HepG2 (cell line): ENCODE data around the gene TMC8. TPM values are rescaled to one million over a fixed set of nuclear protein-coding genes. Genes with fewer than 3 reads are reported as not detected.

Experiments used
- CEBPB ChIP-seq: IDR thresholded peaks from 2 replicates; pipeline ENCODE4 v1.6.1; 2011; ENCODE audit warnings: low read depth, low read length, improper control_type of control experiment, borderline replicate concordance
- CHD4 ChIP-seq: fragments of 200-600 bp; sonication (generic); IDR thresholded peaks from 2 replicates; pipeline ENCODE4 v1.7.0; 2017; ENCODE audit warnings: mild to moderate bottlenecking, low read length, borderline replicate concordance
- DNMT3B ChIP-seq: conservative IDR thresholded peaks from 2 replicates; pipeline ENCODE4 v1.6.1; 2016; ENCODE audit warnings: missing biosample characterization, control low read depth
- FUBP1 ChIP-seq: sonication (generic); formaldehyde crosslinking; IDR thresholded peaks from 2 replicates; pipeline ENCODE4 v1.5.1; 2020; ENCODE audit warnings: missing genetic modification reagents, mild to moderate bottlenecking, borderline replicate concordance
- HNF4A ChIP-seq: sonication (generic); formaldehyde crosslinking; IDR thresholded peaks from 2 replicates; pipeline ENCODE4 v1.4.0; 2020; ENCODE audit warnings: missing genetic modification reagents
- HOXA3 ChIP-seq: sonication (generic); formaldehyde crosslinking; IDR thresholded peaks from 2 replicates; pipeline ENCODE4 v1.5.0; 2020; ENCODE audit warnings: missing genetic modification reagents
- MIXL1 ChIP-seq: IDR thresholded peaks from 2 replicates; pipeline ENCODE4 v1.6.1; 2016
- MTF2 ChIP-seq: sonication (generic); formaldehyde crosslinking; IDR thresholded peaks from 2 replicates; pipeline ENCODE4 v1.5.0; 2020; ENCODE audit warnings: missing genetic modification reagents, borderline replicate concordance
- MZF1 ChIP-seq: sonication (generic); formaldehyde crosslinking; IDR thresholded peaks from 2 replicates; pipeline ENCODE4 v1.8.1; 2023; ENCODE audit warnings: mild to moderate bottlenecking, missing genetic modification reagents, borderline replicate concordance
- ONECUT2 ChIP-seq: sonication (generic); formaldehyde crosslinking; IDR thresholded peaks from 2 replicates; pipeline ENCODE4 v1.4.0; 2020; ENCODE audit warnings: missing genetic modification reagents
- RNF219 ChIP-seq: sonication (generic); formaldehyde crosslinking; IDR thresholded peaks from 2 replicates; pipeline ENCODE4 v1.5.0; 2020; ENCODE audit warnings: mild to moderate bottlenecking, missing genetic modification reagents
- SNRNP70 ChIP-seq: fragments of 200-400 bp; formaldehyde crosslinking; IDR thresholded peaks from 2 replicates; pipeline ENCODE4 v1.6.1; 2017; ENCODE audit warnings: mild to moderate bottlenecking, low read depth, low read length, moderate library complexity
- TBP ChIP-seq: sonication (generic); formaldehyde crosslinking; IDR thresholded peaks from 2 replicates; pipeline ENCODE4 v1.5.0; 2020; ENCODE audit warnings: missing genetic modification reagents
- ZMAT3 ChIP-seq: sonication (generic); formaldehyde crosslinking; conservative IDR thresholded peaks from 2 replicates; pipeline ENCODE4 v1.7.0; 2021; ENCODE audit warnings: missing genetic modification reagents
- ZNF160 ChIP-seq: sonication (generic); formaldehyde crosslinking; IDR thresholded peaks from 2 replicates; pipeline ENCODE4 v1.8.0; 2022; ENCODE audit warnings: mild to moderate bottlenecking, inconsistent platforms, missing genetic modification reagents
- ZNF256 ChIP-seq: sonication (generic); formaldehyde crosslinking; conservative IDR thresholded peaks from 2 replicates; pipeline ENCODE4 v1.4.0; 2020; ENCODE audit warnings: missing genetic modification reagents
- ZNF331 ChIP-seq: sonication (generic); formaldehyde crosslinking; IDR thresholded peaks from 2 replicates; pipeline ENCODE4 v1.4.0; 2020; ENCODE audit warnings: missing genetic modification reagents
- ZNF431 ChIP-seq: sonication (generic); formaldehyde crosslinking; IDR thresholded peaks from 2 replicates; pipeline ENCODE4 v1.9.0; 2022; ENCODE audit warnings: missing genetic modification reagents, low read depth, mild to moderate bottlenecking, borderline replicate concordance
- ZNF558 ChIP-seq: sonication (generic); formaldehyde crosslinking; IDR thresholded peaks from 2 replicates; pipeline ENCODE4 v1.9.0; 2022; ENCODE audit warnings: mild to moderate bottlenecking, missing genetic modification reagents, borderline replicate concordance
- ZNF674 ChIP-seq: sonication (generic); formaldehyde crosslinking; IDR thresholded peaks from 2 replicates; pipeline ENCODE4 v1.5.0; 2020; ENCODE audit warnings: low read depth, mild to moderate bottlenecking, missing genetic modification reagents
- ZNF746 ChIP-seq: sonication (generic); formaldehyde crosslinking; IDR thresholded peaks from 2 replicates; pipeline ENCODE4 v1.8.0; 2022; ENCODE audit warnings: mild to moderate bottlenecking, missing genetic modification reagents
- ZSCAN22 ChIP-seq: sonication (generic); formaldehyde crosslinking; IDR thresholded peaks from 2 replicates; pipeline ENCODE4 v1.4.0; 2020; ENCODE audit warnings: mild to moderate bottlenecking, missing genetic modification reagents
- polyA plus RNA-seq, 8 experiments: library from polyadenylated mRNA; depleted of rRNA in 3 of 8; stranded (reverse) in 7 of 8; unstranded in 1 of 8; fragments of >200 nt; fragmentation: Illumina TruSeq in 4 of 8; extraction: Trizol in 4 of 8; gene quantifications; 2 replicates each; pipeline versions ENCODE4 v1.2.1 to v1.2.3, GENCODE V29; 2011 to 2016; ENCODE audit warnings: low read depth in 4 of 8, missing spikeins in 1 of 8, mixed read lengths in 1 of 8; ENCODE audit not compliant: insufficient read depth in 1 of 8
- total RNA-seq, 5 experiments: library from RNA; depleted of rRNA; stranded (reverse); fragments of >200 nt; fragmentation: Illumina TruSeq; extraction: Trizol; gene quantifications; 2 replicates each; pipeline ENCODE4 v1.2.3, GENCODE V29; 2016; ENCODE audit warnings: low read depth in 1 of 5
- TF ChIP-seq, protein P1 (sequence below): sonication (generic); formaldehyde crosslinking; IDR thresholded peaks from 2 replicates; pipeline ENCODE4 v1.4.0; 2020; ENCODE audit warnings: missing genetic modification reagents
- TF ChIP-seq, protein P2 (sequence below): sonication (generic); formaldehyde crosslinking; IDR thresholded peaks from 2 replicates; pipeline ENCODE4 v1.4.0; 2020; ENCODE audit warnings: missing genetic modification reagents, borderline replicate concordance

Gene TMC8
- total and polyA plus RNA-seq, 2 of the 13 experiments (the other 11 are each of a cell fraction or from before 2014, with no cell fraction given): 0.53 to 7.8 TPM

GRCh38 chr17:78127888-78128550 lies 2.6 kb upstream of the TMC8 start (continued):
- no peak for TF ChIP-seq ZSCAN22 (CRISPR knock-in tag)
- peak; percentile 47 for TF ChIP-seq ZNF160
- TF ChIP-seq, protein P1, sequence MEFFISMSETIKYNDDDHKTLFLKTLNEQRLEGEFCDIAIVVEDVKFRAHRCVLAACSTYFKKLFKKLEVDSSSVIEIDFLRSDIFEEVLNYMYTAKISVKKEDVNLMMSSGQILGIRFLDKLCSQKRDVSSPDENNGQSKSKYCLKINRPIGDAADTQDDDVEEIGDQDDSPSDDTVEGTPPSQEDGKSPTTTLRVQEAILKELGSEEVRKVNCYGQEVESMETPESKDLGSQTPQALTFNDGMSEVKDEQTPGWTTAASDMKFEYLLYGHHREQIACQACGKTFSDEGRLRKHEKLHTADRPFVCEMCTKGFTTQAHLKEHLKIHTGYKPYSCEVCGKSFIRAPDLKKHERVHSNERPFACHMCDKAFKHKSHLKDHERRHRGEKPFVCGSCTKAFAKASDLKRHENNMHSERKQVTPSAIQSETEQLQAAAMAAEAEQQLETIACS (CRISPR knock-in tag): no peak
- TF ChIP-seq, protein P2, sequence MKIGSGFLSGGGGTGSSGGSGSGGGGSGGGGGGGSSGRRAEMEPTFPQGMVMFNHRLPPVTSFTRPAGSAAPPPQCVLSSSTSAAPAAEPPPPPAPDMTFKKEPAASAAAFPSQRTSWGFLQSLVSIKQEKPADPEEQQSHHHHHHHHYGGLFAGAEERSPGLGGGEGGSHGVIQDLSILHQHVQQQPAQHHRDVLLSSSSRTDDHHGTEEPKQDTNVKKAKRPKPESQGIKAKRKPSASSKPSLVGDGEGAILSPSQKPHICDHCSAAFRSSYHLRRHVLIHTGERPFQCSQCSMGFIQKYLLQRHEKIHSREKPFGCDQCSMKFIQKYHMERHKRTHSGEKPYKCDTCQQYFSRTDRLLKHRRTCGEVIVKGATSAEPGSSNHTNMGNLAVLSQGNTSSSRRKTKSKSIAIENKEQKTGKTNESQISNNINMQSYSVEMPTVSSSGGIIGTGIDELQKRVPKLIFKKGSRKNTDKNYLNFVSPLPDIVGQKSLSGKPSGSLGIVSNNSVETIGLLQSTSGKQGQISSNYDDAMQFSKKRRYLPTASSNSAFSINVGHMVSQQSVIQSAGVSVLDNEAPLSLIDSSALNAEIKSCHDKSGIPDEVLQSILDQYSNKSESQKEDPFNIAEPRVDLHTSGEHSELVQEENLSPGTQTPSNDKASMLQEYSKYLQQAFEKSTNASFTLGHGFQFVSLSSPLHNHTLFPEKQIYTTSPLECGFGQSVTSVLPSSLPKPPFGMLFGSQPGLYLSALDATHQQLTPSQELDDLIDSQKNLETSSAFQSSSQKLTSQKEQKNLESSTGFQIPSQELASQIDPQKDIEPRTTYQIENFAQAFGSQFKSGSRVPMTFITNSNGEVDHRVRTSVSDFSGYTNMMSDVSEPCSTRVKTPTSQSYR (CRISPR knock-in tag): no peak
- no peak for TF ChIP-seq FUBP1
- no peak for TF ChIP-seq ZNF331 (CRISPR knock-in tag)
- TF ChIP-seq MTF2 (CRISPR knock-in tag): no peak
- TF ChIP-seq ZNF746 (CRISPR knock-in tag): no peak
- peak; percentile 30 for TF ChIP-seq ZMAT3 (CRISPR knock-in tag)
- TF ChIP-seq ZNF256: no peak
- no peak; the same call in 1 of the 2 replicates for TF ChIP-seq ZNF558 (CRISPR knock-in tag)
- TF ChIP-seq DNMT3B (CRISPR knock-in tag): no peak
- peak; percentile 40 for TF ChIP-seq HNF4A (CRISPR knock-in tag)
- TF ChIP-seq HOXA3 (CRISPR knock-in tag): no peak
- no peak for TF ChIP-seq MZF1 (CRISPR knock-in tag)
- TF ChIP-seq ZNF431 (CRISPR knock-in tag): no peak
- no peak for TF ChIP-seq CHD4
- TF ChIP-seq SNRNP70: no peak
- no peak for TF ChIP-seq MIXL1
- no peak for TF ChIP-seq RNF219
- no peak for TF ChIP-seq ZNF674 (CRISPR knock-in tag)
- TF ChIP-seq TBP: no peak
- no peak for TF ChIP-seq CEBPB
- no peak for TF ChIP-seq ONECUT2 (CRISPR knock-in tag)
